GM12878 (cell line): ENCODE results near the gene OR2V1. TPM values are rescaled to one million over a fixed set of nuclear protein-coding genes. Genes with fewer than 3 reads are reported as not detected.
A peak's percentile ranks its signal among the peaks of the same experiment; 100 is the strongest.

Source experiments
- ATAC-seq: fragments of 200-7000 bp; cut with Tn5 transposase; 3 replicates; pipeline ENCODE4 v1.9.1; 2020; ENCODE audit warnings: mild to moderate bottlenecking, moderate library complexity
- BruUV-seq: library from RNA; stranded (reverse); fragments of 400-500 nt; replicated peaks from 2 replicates; lab custom pipeline; 2021; lab: Mats Ljungman, UMichigan
- CTCF ChIA-PET: fragments of 300-600 bp; sonication (Branson Sonifier 250); formaldehyde crosslinking; extraction: SDS; loops from one replicate; lab custom pipeline; 2021; ENCODE audit warnings: inconsistent platforms; lab: Yijun Ruan, JAX
- POLR2A ChIA-PET: fragments of 350-600 bp; formaldehyde crosslinking; extraction: SDS; loops from one replicate; lab custom pipeline; 2021; ENCODE audit warnings: inconsistent platforms; lab: Charles Lee
- RAD21 ChIA-PET: fragments of 300-600 bp; sonication (Branson Sonifier 250); formaldehyde crosslinking; loops from one replicate; lab custom pipeline; 2023; ENCODE audit warnings: antibody characterized with exemption; ENCODE audit not compliant: unreplicated experiment; lab: Charles Lee
- SMC1A ChIA-PET: fragments of 300-600 bp; sonication (Branson Sonifier 250); formaldehyde crosslinking; loops from one replicate; lab custom pipeline; 2023; ENCODE audit not compliant: unreplicated experiment, uncharacterized antibody; lab: Charles Lee
- DNase-seq: peaks from one replicate; pipeline ENCODE4 v3.0.0-alpha.2; 2011; ENCODE audit warnings: low read depth, low spot score
- FAIRE-seq: peaks from 3 replicates; lab custom pipeline; 2011; peaks lifted over from hg19 to GRCh38; lab: Jason Lieb, UNC
- H2AFZ ChIP-seq: 2 replicates; pipeline ENCODE4 v1.6.0; 2011; ENCODE audit warnings: low read depth, low read length, control low read depth; ENCODE audit not compliant: control insufficient read depth
- H3K27ac ChIP-seq: 2 replicates; pipeline ENCODE4 v1.5.1; 2011; ENCODE audit warnings: control low read depth; ENCODE audit not compliant: control insufficient read depth, insufficient read depth
- H3K27me3 ChIP-seq, 2 experiments: replicated peaks in 1 of 2; 2 replicates each; pipeline versions ENCODE4 v1.6.0 to v1.6.1; 2011; ENCODE audit warnings: low read length in 1 of 2; ENCODE audit not compliant: control insufficient read depth in 2 of 2, insufficient read depth in 2 of 2
- H3K36me3 ChIP-seq, 2 experiments: 2 replicates each; pipeline ENCODE4 v1.5.1; 2011; ENCODE audit warnings: low read length in 1 of 2; ENCODE audit not compliant: control insufficient read depth in 2 of 2, insufficient read depth in 2 of 2
- H3K4me1 ChIP-seq: 2 replicates; pipeline ENCODE4 v1.6.1; 2011; ENCODE audit warnings: mild to moderate bottlenecking, low read length, moderate library complexity, mixed read lengths; ENCODE audit not compliant: control insufficient read depth, insufficient read depth
- H3K4me2 ChIP-seq: 2 replicates; pipeline ENCODE4 v1.6.0; 2011; ENCODE audit warnings: control low read depth; ENCODE audit not compliant: control insufficient read depth, insufficient read depth
- H3K4me3 ChIP-seq: fragments of 200-600 bp; sonication (generic); 2 replicates; pipeline ENCODE4 v1.5.1; 2016
- H3K79me2 ChIP-seq: 2 replicates; pipeline ENCODE4 v1.6.0; 2011; ENCODE audit warnings: low read length; ENCODE audit not compliant: control insufficient read depth, insufficient read depth
- H3K9ac ChIP-seq: 2 replicates; pipeline ENCODE4 v1.8.0; 2011; ENCODE audit warnings: low read length, control low read depth, mixed read lengths; ENCODE audit not compliant: control insufficient read depth, insufficient read depth
- H3K9me3 ChIP-seq: replicated peaks from 3 replicates; pipeline ENCODE4 v1.5.1; 2011; ENCODE audit warnings: mild to moderate bottlenecking, low read length; ENCODE audit not compliant: control insufficient read depth, insufficient read depth
- H4K20me1 ChIP-seq: 2 replicates; pipeline ENCODE4 v1.6.0; 2011; ENCODE audit not compliant: control insufficient read depth, insufficient read depth
- BMI1 ChIP-seq: fragments of 450-650 bp; IDR thresholded peaks from 2 replicates; pipeline ENCODE4 v1.6.1; 2016; ENCODE audit warnings: mild to moderate bottlenecking, moderate library complexity, borderline replicate concordance
- CBX3 ChIP-seq: fragments of 200-600 bp; sonication (generic); IDR thresholded peaks from 2 replicates; pipeline ENCODE4 v1.6.1; 2016; ENCODE audit warnings: low read depth, borderline replicate concordance
- IKZF1 ChIP-seq: fragments of 450-650 bp; conservative IDR thresholded peaks from 2 replicates; pipeline ENCODE4 v1.6.1; 2017; ENCODE audit warnings: antibody characterized with exemption, mild to moderate bottlenecking
- SIN3A ChIP-seq: IDR thresholded peaks from 2 replicates; pipeline ENCODE4 v1.6.1; 2012; ENCODE audit warnings: low read depth, low read length, improper control_type of control experiment
- SIX5 ChIP-seq: IDR thresholded peaks from 2 replicates; pipeline ENCODE4 v1.6.1; 2011; ENCODE audit warnings: mild to moderate bottlenecking, low read depth, low read length, moderate library complexity; ENCODE audit not compliant: severe bottlenecking
- SREBF1 ChIP-seq: IDR thresholded peaks from 2 replicates; pipeline ENCODE4 v1.6.1; 2012; ENCODE audit warnings: mild to moderate bottlenecking, low read length
- SRF ChIP-seq, 2 experiments: IDR thresholded peaks; 2 replicates each; pipeline ENCODE4 v1.6.1; 2011; ENCODE audit warnings: low read depth in 2 of 2, low read length in 2 of 2, mild to moderate bottlenecking in 1 of 2, moderate library complexity in 1 of 2
- YY1 ChIP-seq: IDR thresholded peaks from 2 replicates; pipeline ENCODE4 v1.6.1; 2011; ENCODE audit warnings: low read depth, mild to moderate bottlenecking, low read length
- WGBS: methylation state at CpG from one replicate; pipeline ENCODE4 v1.1.6; 2016; ENCODE audit warnings: low lambda C conversion rate; ENCODE audit not compliant: insufficient replicate concordance, insufficient coverage; ENCODE audit errors: missing lambda C conversion rate; 5-methylcytosine and 5-hydroxymethylcytosine counted together
- in situ Hi-C: fragments of 300-500 bp; cut with MboI; formaldehyde crosslinking; loops from 9 replicates; pipeline ENCODE4 v1.14.3; 2018; ENCODE audit warnings: mixed read lengths
- intact Hi-C: fragments of 100-400 bp; cut with micrococcal nuclease; formaldehyde crosslinking; loops from one replicate; pipeline ENCODE4 v1.14.2; 2022; ENCODE audit not compliant: unreplicated experiment
- polyA plus RNA-seq, 11 experiments: library from polyadenylated mRNA; depleted of rRNA in 4 of 11; unstranded in 6 of 11; stranded (reverse) in 5 of 11; fragments of >200 nt; fragmentation: Nextera tagmentation in 4 of 11; fragmentation: Illumina TruSeq in 1 of 11; extraction: Ambion mirVana in 4 of 11; extraction: Trizol in 1 of 11; gene quantifications; 1 replicate in 1 of 11; 2 replicates in 10 of 11; pipeline versions ENCODE4 v1.2.1 to v1.2.3, GENCODE V29; 2011 to 2016; ENCODE audit warnings: inconsistent platforms in 2 of 11, missing spikeins in 2 of 11, low read depth in 1 of 11
- total RNA-seq, 4 experiments: library from RNA; depleted of rRNA in 3 of 4; stranded (reverse); fragments of >200 nt in 3 of 4; fragmentation: Illumina TruSeq in 1 of 4; extraction: Trizol in 1 of 4; gene quantifications; 2 replicates each; pipeline versions ENCODE4 v1.2.1 to v1.2.3, GENCODE V29; 2013 to 2021

Gene OR2V1
- total and polyA plus RNA-seq, 10 of the 15 experiments (the other 5 are each of a cell fraction or from before 2014, with no cell fraction given): 0.20 to 4.4 TPM; not detected in 8

GRCh38 chr5:181176254-181176952, 45.4 kb upstream of the OR2V1 start:
- CTCF ChIA-PET: interaction anchor here (1.9 kb wide), 1 partner anchor 8 kb away, joined by 5 read pairs; no protein-coding TSS in a partner anchor
- DNase-seq: no peak
- Histone ChIP-seq H3K9me3 (no peaks in the 10 kb centered on the region), H3K4me2 (no peak overlapping the region), H3K79me2 (no peaks in the 10 kb centered on the region)
- in situ Hi-C loops: no loop called here
- 0 out of 4 replicates have a peak, but pooled peaks of 1 of the 2 experiments have one; percentile 31 for TF ChIP-seq SRF (IDR thresholded peaks at IDR 0.05; ENCODE audit: low read depth in 2 of 2, low read length in 2 of 2)
- TF ChIP-seq SIX5: no peak
- TF ChIP-seq CBX3: no peak
- TF ChIP-seq SREBF1: no peak
- no peak for TF ChIP-seq SIN3A
- TF ChIP-seq IKZF1: no peak
- TF ChIP-seq BMI1: no peak
- TF ChIP-seq YY1: no peak
- TF ChIP-seq, all 136 proteins: peak for 1
- no peak for FAIRE-seq
- ChIA-PET POLR2A (no interaction called here), RAD21 (interaction anchor here (0.8 to 1.3 kb wide), 2 partner anchors 15 to 133 kb away, joined by 4 read pairs; no protein-coding TSS in a partner anchor), SMC1A (interaction anchor here (1.5 to 1.7 kb wide), 2 partner anchors 8 to 376 kb away, joined by 3 to 6 read pairs; no protein-coding TSS in a partner anchor)
- Histone ChIP-seq H3K27ac (no peak overlapping the region), H3K4me3 (no peak overlapping the region), H2AFZ (no peak overlapping the region), H3K27me3 (no peaks in the 10 kb centered on the region), H3K36me3 (no peaks in the 10 kb centered on the region), H4K20me1 (no peaks in the 10 kb centered on the region), H3K9ac (no peak overlapping the region), H3K4me1 (peaks cover 5% of the 10 kb centered on the region; the same call in 1 of the 2 replicates)
- intact Hi-C loops: no loop called here
- no TSS peak for BruUV-seq
- WGBS: 25% methylated on average over 3 of the region's 3 CpGs
- ATAC-seq: no peak
